Ramos (cell line): ENCODE data around the gene NR3C2.

Experiments used
- in situ Hi-C: fragments of 300-500 bp; cut with MboI; formaldehyde crosslinking; loops from one replicate; pipeline ENCODE4 v1.14.3; 2022; ENCODE audit warnings: low sequenced_read_pairs; ENCODE audit not compliant: unreplicated experiment

The NR3C2 gene

DNA sequence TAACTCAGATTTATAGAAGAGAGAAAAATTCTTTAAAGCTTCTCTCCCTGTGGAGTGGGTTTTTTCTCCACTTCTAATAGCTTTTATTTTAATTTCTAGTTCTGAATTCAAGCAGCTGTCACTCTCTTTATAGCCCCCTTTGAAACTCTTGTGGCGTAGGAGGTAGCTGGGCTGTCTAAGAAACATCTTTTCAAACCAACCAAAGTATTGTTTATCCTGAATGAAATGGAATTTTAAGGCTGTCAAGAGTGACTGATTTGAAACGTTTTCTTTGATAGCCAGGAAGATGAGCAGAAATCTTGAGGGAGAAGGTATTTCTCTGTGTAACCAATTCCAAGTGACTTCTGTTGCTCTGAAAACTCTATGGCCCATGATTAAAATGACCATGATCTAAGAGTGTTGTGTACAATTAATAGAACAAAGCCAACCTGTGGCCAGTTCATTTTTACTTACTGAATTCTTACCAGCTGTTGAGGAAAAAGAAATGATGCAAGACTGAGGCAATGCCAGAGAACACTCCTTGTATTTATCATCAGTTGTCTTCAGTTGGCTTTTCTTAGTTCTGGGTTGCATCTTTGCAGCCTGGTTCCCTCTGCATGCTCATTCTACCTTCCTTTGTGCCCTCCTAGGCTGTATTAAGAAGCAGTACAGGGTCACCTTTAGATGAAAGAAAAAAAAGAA lies 411.9 kb downstream of the NR3C2 start:
- in situ Hi-C loops: no loop called here

DNA sequence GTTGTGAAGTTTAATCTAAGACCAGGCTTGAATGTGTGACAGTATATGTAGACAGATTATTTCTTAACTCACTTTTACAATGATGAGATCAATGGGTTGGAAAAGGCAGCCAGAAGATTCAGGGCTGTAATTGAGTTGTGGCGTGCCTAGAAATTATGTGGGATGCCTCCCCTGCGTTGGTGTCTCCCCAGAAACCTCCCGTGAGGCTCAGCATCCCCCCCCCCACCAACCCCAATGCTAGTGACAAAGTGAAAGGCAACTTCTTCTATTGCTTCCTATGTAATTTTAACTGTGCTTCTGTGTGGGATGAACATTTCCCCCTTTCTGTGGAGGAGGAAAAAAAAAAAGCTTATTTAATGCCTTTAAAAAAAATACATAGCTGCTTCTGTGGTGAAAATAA lies 412.4 kb downstream of the NR3C2 start:
- in situ Hi-C loops: no loop called here
